ENCODE data around the gene IFIT1B. TPM values are rescaled to one million over a fixed set of nuclear protein-coding genes. Genes with fewer than 3 reads are reported as not detected.
A peak's percentile ranks its signal among the peaks of the same experiment; 100 is the strongest.

The IFIT1B gene
- total and polyA plus RNA-seq, 7 experiments from 2014 or later, result 0.44 TPM; not detected in 6

GRCh38 chr10:89414879-89415821 is 37.3 kb downstream of the IFIT1B start:
- H3K9me3 ChIP-seq (ENCODE audit: control insufficient read depth in 2 of 3, low read length in 3 of 3), result no peaks in the 10 kb centered on the region
- Mint-ChIP-seq H3K27me3 (no peaks in the 10 kb centered on the region), H3K4me1 (peaks cover 26 to 80% (median 71%) of the 10 kb centered on the region in 7 donors), H3K36me3 (peaks cover 0 to 47% (median 6%) of the 10 kb centered on the region in 5 donors), H3K9me3 (peaks cover 0 to 9% (median 2%) of the 10 kb centered on the region in 11 donors), H3K27ac (peak overlapping the region; percentile 96 to 100 (median 98)), H3K4me3 (peak overlapping the region; percentile 90 to 100 (median 96))
- DNase-seq, result peak in 7 of 9 donors; percentile 36 to 63 (median 56)
- CTCF ChIA-PET, result interaction anchor here (1.2 kb wide), 1 partner anchor 153 kb away, joined by 3 read pairs; no protein-coding TSS in a partner anchor
- H3K4me1 ChIP-seq (ENCODE audit: control insufficient read depth in 2 of 2, insufficient read depth in 2 of 2, low read length in 2 of 2), result peaks cover 21 to 24% of the 10 kb centered on the region in 2 donors
- peak overlapping the region; percentile 94 for H3K27ac ChIP-seq (ENCODE audit: low read depth, low read length)
- POLR2A ChIA-PET, result interaction anchor here (0.6 to 4.6 kb wide), 12 partner anchors 12 to 1461 kb away, joined by 3 to 61 read pairs (median 6); partner anchors contain the start of genes IFIT1, IFIT2, IFIT3 and LIPA
- peaks cover 0 to 4% (median 0%) of the 10 kb centered on the region in 3 experiments for H3K36me3 ChIP-seq (ENCODE audit: control insufficient read depth in 2 of 3, insufficient read depth in 3 of 3, low read length in 3 of 3)
- intact Hi-C loops (cut with micrococcal nuclease), result loop anchor here (1.0 to 10.0 kb wide), 22 partner anchors 11 to 1810 kb away; partner anchors contain the start of genes IFIT1 (in 2 of the 2), KIF20B (in 2 of the 2), LIPA (in 2 of the 2) and STAMBPL1 (in 2 of the 2)
- no peaks in the 10 kb centered on the region for H3K27me3 ChIP-seq (ENCODE audit: control insufficient read depth in 2 of 2, insufficient read depth in 2 of 2, low read length in 2 of 2)
- peak; percentile 56 for ATAC-seq
- H3K4me3 ChIP-seq (ENCODE audit: low read length), result peak overlapping the region; percentile 77

GRCh38 chr10:89416465-89416864 is 38.6 kb downstream of the IFIT1B start:
- H3K4me3 Mint-ChIP-seq, result peak overlapping the region; percentile 90 to 100 (median 96)
- intact Hi-C loops (cut with micrococcal nuclease), result loop anchor here (10.0 kb wide), 4 partner anchors 332 to 1808 kb away; partner anchors contain the start of gene PCGF5 (in 1 of the 2)
- no peak for ATAC-seq
- Histone ChIP-seq H3K4me3 (ENCODE audit: low read length) (no peak overlapping the region), H3K4me1 (ENCODE audit: control insufficient read depth in 2 of 2, insufficient read depth in 2 of 2, low read length in 2 of 2) (peaks cover 21 to 24% of the 10 kb centered on the region in 2 donors), H3K36me3 (ENCODE audit: control insufficient read depth in 2 of 3, insufficient read depth in 3 of 3, low read length in 3 of 3) (peaks cover 0 to 4% (median 0%) of the 10 kb centered on the region in 3 experiments), H3K27ac (ENCODE audit: low read depth, low read length) (peak overlapping the region; percentile 94), H3K27me3 (ENCODE audit: control insufficient read depth in 2 of 2, insufficient read depth in 2 of 2, low read length in 2 of 2) (no peaks in the 10 kb centered on the region), H3K9me3 (ENCODE audit: control insufficient read depth in 2 of 3, low read length in 3 of 3) (no peaks in the 10 kb centered on the region)
- no peaks in the 10 kb centered on the region for H3K27me3 Mint-ChIP-seq
- peaks cover 0 to 9% (median 2%) of the 10 kb centered on the region in 11 donors for H3K9me3 Mint-ChIP-seq
- peaks cover 0 to 47% (median 10%) of the 10 kb centered on the region in 5 donors for H3K36me3 Mint-ChIP-seq
- peaks cover 22 to 84% (median 77%) of the 10 kb centered on the region in 7 donors for H3K4me1 Mint-ChIP-seq
- DNase-seq, result no peak
- ChIA-PET CTCF (no interaction called here), POLR2A (interaction anchor here (1.1 to 2.9 kb wide), 2 partner anchors 24 to 227 kb away, joined by 3 to 11 read pairs; partner anchors contain the start of gene IFIT1)
- H3K27ac Mint-ChIP-seq, result peak overlapping the region; percentile 92 to 100 (median 97)

DNA sequence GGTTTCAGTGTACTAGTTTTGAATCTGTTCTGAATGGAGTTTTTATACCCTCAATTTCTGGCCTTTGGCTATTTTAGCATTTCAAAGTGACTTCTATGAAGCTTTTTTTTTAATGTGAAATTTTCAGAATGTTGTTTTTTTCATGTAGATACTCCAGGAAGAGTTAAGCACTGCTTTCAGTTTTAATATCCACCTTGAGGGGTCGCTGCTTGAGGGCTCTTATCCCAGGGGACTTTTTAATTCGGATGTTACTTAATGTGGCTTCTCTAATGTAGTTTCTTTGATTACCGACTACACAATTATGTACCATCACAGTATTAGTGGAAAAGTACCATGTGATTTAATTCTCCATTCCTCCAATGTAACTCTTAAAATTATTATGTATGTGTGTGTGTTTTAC is 41.7 kb downstream of the IFIT1B start:
- peak; percentile 37 for ATAC-seq
- CTCF ChIA-PET, result no interaction called here

GRCh38 chr10:89421018-89421476 is 43.2 kb downstream of the IFIT1B start:
- CTCF ChIA-PET, result interaction anchor here (0.6 to 0.8 kb wide), 2 partner anchors 11 to 33 kb away, joined by 3 read pairs; no protein-coding TSS in a partner anchor
- H3K27ac Mint-ChIP-seq, result peak overlapping the region in 5 of 9 donors; percentile 10 to 70 (median 53)
- H3K4me3 Mint-ChIP-seq, result peak overlapping the region in 1 of 10 donors; percentile 2
- peaks cover 12 to 13% of the 10 kb centered on the region in 2 donors for H3K4me1 ChIP-seq (ENCODE audit: control insufficient read depth in 2 of 2, insufficient read depth in 2 of 2, low read length in 2 of 2)
- DNase-seq (no peak), ATAC-seq (no peak)
- POLR2A ChIA-PET, result interaction anchor here (0.6 to 1.0 kb wide), 2 partner anchors 9 to 598 kb away, joined by 3 to 4 read pairs; no protein-coding TSS in a partner anchor
- peaks cover 12 to 55% (median 44%) of the 10 kb centered on the region in 7 donors for H3K4me1 Mint-ChIP-seq
- no peaks in the 10 kb centered on the region for H3K27me3 ChIP-seq (ENCODE audit: control insufficient read depth in 2 of 2, insufficient read depth in 2 of 2, low read length in 2 of 2)
- intact Hi-C loops (cut with micrococcal nuclease), result no loop called here
- no peak overlapping the region for H3K4me3 ChIP-seq (ENCODE audit: low read length)
- no peak overlapping the region for H3K27ac ChIP-seq (ENCODE audit: low read depth, low read length)
- H3K36me3 Mint-ChIP-seq, result peaks cover 0 to 36% (median 10%) of the 10 kb centered on the region in 5 donors
- H3K9me3 ChIP-seq (ENCODE audit: control insufficient read depth in 2 of 3, low read length in 3 of 3), result no peaks in the 10 kb centered on the region
- H3K9me3 Mint-ChIP-seq, result no peaks in the 10 kb centered on the region
- no peaks in the 10 kb centered on the region for H3K36me3 ChIP-seq (ENCODE audit: control insufficient read depth in 2 of 3, insufficient read depth in 3 of 3, low read length in 3 of 3)
- no peaks in the 10 kb centered on the region for H3K27me3 Mint-ChIP-seq

More for the DNA sequence above, 41.7 kb downstream of the IFIT1B start:
- peaks cover 19 to 63% (median 54%) of the 10 kb centered on the region in 7 donors for H3K4me1 Mint-ChIP-seq
- Histone ChIP-seq H3K27ac (ENCODE audit: low read depth, low read length) (peak overlapping the region; percentile 42), H3K4me3 (ENCODE audit: low read length) (no peak overlapping the region), H3K27me3 (ENCODE audit: control insufficient read depth in 2 of 2, insufficient read depth in 2 of 2, low read length in 2 of 2) (no peaks in the 10 kb centered on the region), H3K9me3 (ENCODE audit: control insufficient read depth in 2 of 3, low read length in 3 of 3) (no peaks in the 10 kb centered on the region), H3K36me3 (ENCODE audit: control insufficient read depth in 2 of 3, insufficient read depth in 3 of 3, low read length in 3 of 3) (peaks cover 0 to 4% (median 0%) of the 10 kb centered on the region in 3 experiments), H3K4me1 (ENCODE audit: control insufficient read depth in 2 of 2, insufficient read depth in 2 of 2, low read length in 2 of 2) (peaks cover 16 to 18% of the 10 kb centered on the region in 2 donors)
- POLR2A ChIA-PET, result interaction anchor here (0.6 to 0.8 kb wide), 2 partner anchors 29 to 128 kb away, joined by 3 read pairs; no protein-coding TSS in a partner anchor
- no peaks in the 10 kb centered on the region for H3K9me3 Mint-ChIP-seq
- H3K27ac Mint-ChIP-seq, result peak overlapping the region in 5 of 9 donors; percentile 20 to 81 (median 56)
- H3K4me3 Mint-ChIP-seq, result peak overlapping the region in 9 of 10 donors; percentile 11 to 70 (median 51)
- H3K27me3 Mint-ChIP-seq, result no peaks in the 10 kb centered on the region
- DNase-seq, result peak in 2 of 9 donors; percentile 25 to 36
- H3K36me3 Mint-ChIP-seq, result peaks cover 0 to 44% (median 10%) of the 10 kb centered on the region in 5 donors
- intact Hi-C loops (cut with micrococcal nuclease), result loop anchor here (10.0 kb wide), 4 partner anchors 335 to 1805 kb away; partner anchors contain the start of gene PCGF5 (in 1 of the 2)

- POLR2A ChIA-PET, result no interaction called here
- ATAC-seq, result no peak
- H3K4me1 ChIP-seq (ENCODE audit: control insufficient read depth in 2 of 2, insufficient read depth in 2 of 2, low read length in 2 of 2), result no peaks in the 10 kb centered on the region
- Mint-ChIP-seq H3K36me3 (peaks cover 0 to 17% (median 10%) of the 10 kb centered on the region in 5 donors), H3K4me1 (peaks cover 1 to 22% (median 14%) of the 10 kb centered on the region in 7 donors), H3K9me3 (no peaks in the 10 kb centered on the region), H3K4me3 (no peak overlapping the region), H3K27me3 (peaks cover 0 to 11% (median 4%) of the 10 kb centered on the region in 5 donors), H3K27ac (no peak overlapping the region)
- DNase-seq, result no peak
- intact Hi-C loops (cut with micrococcal nuclease), result loop anchor here in 1 of 2 donors (5.0 kb wide), 2 partner anchors 1362 to 1447 kb away; partner anchors contain the start of gene RPP30
- CTCF ChIA-PET, result no interaction called here
- no peaks in the 10 kb centered on the region for H3K36me3 ChIP-seq (ENCODE audit: control insufficient read depth in 2 of 3, insufficient read depth in 3 of 3, low read length in 3 of 3)
- H3K27ac ChIP-seq (ENCODE audit: low read depth, low read length), result no peak overlapping the region
- no peak overlapping the region for H3K4me3 ChIP-seq (ENCODE audit: low read length)
- no peaks in the 10 kb centered on the region for H3K27me3 ChIP-seq (ENCODE audit: control insufficient read depth in 2 of 2, insufficient read depth in 2 of 2, low read length in 2 of 2)
- H3K9me3 ChIP-seq (ENCODE audit: control insufficient read depth in 2 of 3, low read length in 3 of 3), result no peaks in the 10 kb centered on the region
Observed at GRCh38 chr10:89425000-89425399, 47.1 kb downstream of the IFIT1B start.

All from naive thymus-derived CD4-positive, alpha-beta T cell (primary cell).